Measurements from ENCODE around the gene ANTKMT.

DNA sequence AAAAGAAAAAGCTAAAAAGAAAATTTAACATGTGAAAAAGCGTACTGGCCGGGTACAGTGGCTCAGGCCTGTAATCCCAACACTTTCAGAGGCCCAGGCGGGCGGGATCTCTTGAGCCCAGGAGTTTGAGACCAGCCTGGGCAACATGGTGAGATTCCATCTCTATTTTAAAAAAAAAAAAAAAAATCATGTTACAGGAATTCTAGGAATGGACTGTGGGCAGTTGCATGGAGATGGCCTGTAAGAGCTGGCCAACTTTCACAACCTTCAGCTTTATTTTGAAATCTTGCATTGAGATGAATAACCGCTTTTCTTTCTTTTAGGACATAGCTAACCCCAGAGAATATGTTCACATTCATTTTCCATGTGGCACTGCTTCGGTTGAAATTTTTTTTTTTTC, 28.1 kb downstream of the ANTKMT start:
- TF ChIP-seq ZNF274 (IDR thresholded peaks at IDR 0.05; ENCODE audit: borderline replicate concordance, extremely low read depth, low read length) = no peak
- no peak for TF ChIP-seq POLR2A (IDR thresholded peaks at IDR 0.05; ENCODE audit: control extremely low read depth in 1 of 2, low read depth in 2 of 2, low read length in 2 of 2)
- TF ChIP-seq ASH2L (IDR thresholded peaks at IDR 0.05; ENCODE audit: low read length) = no peak
- TF ChIP-seq EZH2 (IDR thresholded peaks at IDR 0.05; ENCODE audit: low read depth, low read length, severe bottlenecking) = no peak
- TF ChIP-seq RAD21 (IDR thresholded peaks at IDR 0.05 in 1 of 2, conservative IDR thresholded peaks at IDR 0.05 in 1 of 2; ENCODE audit: low read depth in 2 of 2, low read length in 2 of 2) = no peak
- no peak for TF ChIP-seq TBP (IDR thresholded peaks at IDR 0.05; ENCODE audit: low read depth, low read length)
- TF ChIP-seq POLR2AphosphoS5 (IDR thresholded peaks at IDR 0.05; ENCODE audit: low read depth, low read length) = no peak
- TF ChIP-seq SIN3A (conservative IDR thresholded peaks at IDR 0.05 in 1 of 2, IDR thresholded peaks at IDR 0.05 in 1 of 2; ENCODE audit: low read depth in 1 of 2, low read length in 2 of 2) = no peak
- TF ChIP-seq, protein P1, sequence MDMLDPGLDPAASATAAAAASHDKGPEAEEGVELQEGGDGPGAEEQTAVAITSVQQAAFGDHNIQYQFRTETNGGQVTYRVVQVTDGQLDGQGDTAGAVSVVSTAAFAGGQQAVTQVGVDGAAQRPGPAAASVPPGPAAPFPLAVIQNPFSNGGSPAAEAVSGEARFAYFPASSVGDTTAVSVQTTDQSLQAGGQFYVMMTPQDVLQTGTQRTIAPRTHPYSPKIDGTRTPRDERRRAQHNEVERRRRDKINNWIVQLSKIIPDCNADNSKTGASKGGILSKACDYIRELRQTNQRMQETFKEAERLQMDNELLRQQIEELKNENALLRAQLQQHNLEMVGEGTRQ (IDR thresholded peaks at IDR 0.05; ENCODE audit: low read length) = no peak
- TF ChIP-seq, protein P2, sequence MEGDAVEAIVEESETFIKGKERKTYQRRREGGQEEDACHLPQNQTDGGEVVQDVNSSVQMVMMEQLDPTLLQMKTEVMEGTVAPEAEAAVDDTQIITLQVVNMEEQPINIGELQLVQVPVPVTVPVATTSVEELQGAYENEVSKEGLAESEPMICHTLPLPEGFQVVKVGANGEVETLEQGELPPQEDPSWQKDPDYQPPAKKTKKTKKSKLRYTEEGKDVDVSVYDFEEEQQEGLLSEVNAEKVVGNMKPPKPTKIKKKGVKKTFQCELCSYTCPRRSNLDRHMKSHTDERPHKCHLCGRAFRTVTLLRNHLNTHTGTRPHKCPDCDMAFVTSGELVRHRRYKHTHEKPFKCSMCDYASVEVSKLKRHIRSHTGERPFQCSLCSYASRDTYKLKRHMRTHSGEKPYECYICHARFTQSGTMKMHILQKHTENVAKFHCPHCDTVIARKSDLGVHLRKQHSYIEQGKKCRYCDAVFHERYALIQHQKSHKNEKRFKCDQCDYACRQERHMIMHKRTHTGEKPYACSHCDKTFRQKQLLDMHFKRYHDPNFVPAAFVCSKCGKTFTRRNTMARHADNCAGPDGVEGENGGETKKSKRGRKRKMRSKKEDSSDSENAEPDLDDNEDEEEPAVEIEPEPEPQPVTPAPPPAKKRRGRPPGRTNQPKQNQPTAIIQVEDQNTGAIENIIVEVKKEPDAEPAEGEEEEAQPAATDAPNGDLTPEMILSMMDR (IDR thresholded peaks at IDR 0.05; ENCODE audit: control extremely low read depth in 1 of 3, insufficient read depth in 1 of 3, low read depth in 1 of 3, low read length in 3 of 3) = no peak
- TF ChIP-seq GABPA (IDR thresholded peaks at IDR 0.05; ENCODE audit: borderline replicate concordance, insufficient read depth, low read length) = no peak
- TF ChIP-seq CREB1 (IDR thresholded peaks at IDR 0.05) = no peak
- TF ChIP-seq YY1 (IDR thresholded peaks at IDR 0.05; ENCODE audit: low read depth, low read length) = no peak
